Measurements from ENCODE around the gene KCNJ3. TPM values are rescaled to one million over a fixed set of nuclear protein-coding genes. Genes with fewer than 3 reads are reported as not detected.

KCNJ3 gene
- polyA plus RNA-seq, 3 donors: not detected

DNA sequence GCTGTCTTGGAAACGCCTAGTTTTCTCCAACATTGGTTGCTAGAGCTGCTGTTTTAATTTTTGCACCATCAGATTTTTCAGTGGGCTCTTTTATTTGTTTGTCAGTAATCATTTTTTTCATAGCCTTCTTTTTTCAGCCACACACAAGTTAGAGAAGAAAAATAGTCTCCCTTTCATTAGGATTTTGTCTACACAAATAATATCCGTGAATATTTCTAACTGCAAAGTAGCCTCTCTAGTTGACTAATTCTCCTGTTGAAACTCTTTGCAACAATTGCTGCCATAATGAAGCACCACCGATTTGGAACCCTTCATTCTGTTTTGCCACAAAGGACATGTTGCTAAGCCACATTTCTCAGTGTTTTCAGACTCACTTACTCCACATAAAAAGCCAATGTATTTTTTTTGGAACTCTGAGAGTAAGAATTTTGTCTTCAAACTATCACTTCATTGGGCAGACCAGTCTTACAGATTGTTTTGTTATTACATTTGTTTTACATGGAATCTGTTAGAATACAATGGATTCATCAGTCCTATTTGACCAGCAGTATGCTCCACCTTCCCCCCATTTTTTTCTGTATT lies 9.6 kb downstream of the KCNJ3 start:
- Mint-ChIP-seq H3K36me3 (no peaks in the 10 kb centered on the region), H3K9me3 (peaks cover 0 to 2% (median 0%) of the 10 kb centered on the region in 7 donors), H3K27me3 (ENCODE audit: low read depth in 3 of 3) (peaks cover 0 to 1% (median 0%) of the 10 kb centered on the region in 3 donors), H3K4me1 (no peaks in the 10 kb centered on the region), H3K27ac (no peak overlapping the region), H3K4me3 (no peak overlapping the region)
- WGBS (ENCODE audit: insufficient coverage): 85% methylated on average over 2 of the region's 3 CpGs
- H4K20me1 ChIP-seq (ENCODE audit: insufficient read depth, low read length): no peaks in the 10 kb centered on the region
- no peaks in the 10 kb centered on the region for H3K36me3 ChIP-seq (replicated peaks in 1 of 2; ENCODE audit: control insufficient read depth in 1 of 2, insufficient read depth in 2 of 2, low read length in 2 of 2)
- H3K4me3 ChIP-seq (replicated peaks in 1 of 3; ENCODE audit: low read depth in 2 of 3, low read length in 3 of 3): no peak overlapping the region
- H3K79me2 ChIP-seq (ENCODE audit: insufficient read depth, low read length): no peaks in the 10 kb centered on the region
- H3K4me2 ChIP-seq (replicated peaks; ENCODE audit: extremely low read depth, low read length, poor library complexity, severe bottlenecking): no peak overlapping the region
- no peak for DNase-seq
- TF ChIP-seq, protein P1, sequence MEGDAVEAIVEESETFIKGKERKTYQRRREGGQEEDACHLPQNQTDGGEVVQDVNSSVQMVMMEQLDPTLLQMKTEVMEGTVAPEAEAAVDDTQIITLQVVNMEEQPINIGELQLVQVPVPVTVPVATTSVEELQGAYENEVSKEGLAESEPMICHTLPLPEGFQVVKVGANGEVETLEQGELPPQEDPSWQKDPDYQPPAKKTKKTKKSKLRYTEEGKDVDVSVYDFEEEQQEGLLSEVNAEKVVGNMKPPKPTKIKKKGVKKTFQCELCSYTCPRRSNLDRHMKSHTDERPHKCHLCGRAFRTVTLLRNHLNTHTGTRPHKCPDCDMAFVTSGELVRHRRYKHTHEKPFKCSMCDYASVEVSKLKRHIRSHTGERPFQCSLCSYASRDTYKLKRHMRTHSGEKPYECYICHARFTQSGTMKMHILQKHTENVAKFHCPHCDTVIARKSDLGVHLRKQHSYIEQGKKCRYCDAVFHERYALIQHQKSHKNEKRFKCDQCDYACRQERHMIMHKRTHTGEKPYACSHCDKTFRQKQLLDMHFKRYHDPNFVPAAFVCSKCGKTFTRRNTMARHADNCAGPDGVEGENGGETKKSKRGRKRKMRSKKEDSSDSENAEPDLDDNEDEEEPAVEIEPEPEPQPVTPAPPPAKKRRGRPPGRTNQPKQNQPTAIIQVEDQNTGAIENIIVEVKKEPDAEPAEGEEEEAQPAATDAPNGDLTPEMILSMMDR (IDR thresholded peaks at IDR 0.05): no peak
- no peak overlapping the region for H3K9ac ChIP-seq (ENCODE audit: insufficient read depth, low read length, poor library complexity, severe bottlenecking)
- H3K27me3 ChIP-seq (ENCODE audit: control insufficient read depth in 2 of 2, insufficient read depth in 2 of 2, low read length in 2 of 2): no peaks in the 10 kb centered on the region
- no peaks in the 10 kb centered on the region for H3K4me1 ChIP-seq (ENCODE audit: control insufficient read depth in 1 of 2, insufficient read depth in 2 of 2, low read length in 2 of 2)
- H3K27ac ChIP-seq (ENCODE audit: low read depth in 1 of 2, low read length in 2 of 2): no peak overlapping the region
- no peak overlapping the region for H2AFZ ChIP-seq (ENCODE audit: insufficient read depth, low read depth, low read length, poor library complexity, severe bottlenecking)
- no peaks in the 10 kb centered on the region for H3K9me3 ChIP-seq (replicated peaks in 1 of 2; ENCODE audit: control insufficient read depth in 1 of 2, insufficient read depth in 1 of 2, low read length in 2 of 2)
- intact Hi-C loops (cut with micrococcal nuclease): no loop called here

DNA sequence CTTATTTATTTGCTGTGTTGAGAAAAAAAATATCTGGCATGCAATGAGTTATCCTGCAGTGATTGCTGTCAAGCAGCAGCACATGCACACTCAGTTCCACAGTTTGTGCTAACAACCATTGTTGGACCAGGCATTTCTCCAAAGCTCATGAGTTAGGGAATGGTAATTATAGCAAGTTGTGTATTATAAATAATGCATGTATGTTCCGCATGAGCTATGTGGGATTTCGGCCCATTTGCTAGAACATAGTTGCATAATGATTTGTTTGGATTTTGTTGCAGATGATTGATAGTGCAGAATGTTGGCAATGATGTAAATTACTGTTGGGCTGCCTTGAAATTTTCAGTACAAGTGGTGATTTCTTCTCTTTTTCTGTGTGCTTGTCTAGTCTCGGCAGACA lies 10.7 kb downstream of the KCNJ3 start:
- peaks cover 0 to 1% (median 0%) of the 10 kb centered on the region in 3 donors for H3K27me3 Mint-ChIP-seq (ENCODE audit: low read depth in 3 of 3)
- no peak overlapping the region for H3K27ac ChIP-seq (ENCODE audit: low read depth in 1 of 2, low read length in 2 of 2)
- WGBS (ENCODE audit: insufficient coverage): 96% methylated on average over 2 of the region's 3 CpGs
- no peak overlapping the region for H3K4me3 ChIP-seq (replicated peaks in 1 of 3; ENCODE audit: low read depth in 2 of 3, low read length in 3 of 3)
- H3K27me3 ChIP-seq (ENCODE audit: control insufficient read depth in 2 of 2, insufficient read depth in 2 of 2, low read length in 2 of 2): no peaks in the 10 kb centered on the region
- no peaks in the 10 kb centered on the region for H3K4me1 ChIP-seq (ENCODE audit: control insufficient read depth in 1 of 2, insufficient read depth in 2 of 2, low read length in 2 of 2)
- H3K9me3 Mint-ChIP-seq: peaks cover 0 to 2% (median 0%) of the 10 kb centered on the region in 7 donors
- TF ChIP-seq, protein P1 (IDR thresholded peaks at IDR 0.05): no peak
- intact Hi-C loops (cut with micrococcal nuclease): no loop called here
- no peaks in the 10 kb centered on the region for H4K20me1 ChIP-seq (ENCODE audit: insufficient read depth, low read length)
- no peak overlapping the region for H3K9ac ChIP-seq (ENCODE audit: insufficient read depth, low read length, poor library complexity, severe bottlenecking)
- H3K4me2 ChIP-seq (replicated peaks; ENCODE audit: extremely low read depth, low read length, poor library complexity, severe bottlenecking): no peak overlapping the region
- no peaks in the 10 kb centered on the region for H3K79me2 ChIP-seq (ENCODE audit: insufficient read depth, low read length)
- H3K4me3 Mint-ChIP-seq: no peak overlapping the region
- H3K27ac Mint-ChIP-seq: no peak overlapping the region
- H3K9me3 ChIP-seq (replicated peaks in 1 of 2; ENCODE audit: control insufficient read depth in 1 of 2, insufficient read depth in 1 of 2, low read length in 2 of 2): no peaks in the 10 kb centered on the region
- no peaks in the 10 kb centered on the region for H3K4me1 Mint-ChIP-seq
- no peak overlapping the region for H2AFZ ChIP-seq (ENCODE audit: insufficient read depth, low read depth, low read length, poor library complexity, severe bottlenecking)
- no peaks in the 10 kb centered on the region for H3K36me3 Mint-ChIP-seq
- no peak for DNase-seq
- H3K36me3 ChIP-seq (replicated peaks in 1 of 2; ENCODE audit: control insufficient read depth in 1 of 2, insufficient read depth in 2 of 2, low read length in 2 of 2): no peaks in the 10 kb centered on the region

Measured in CD14-positive monocyte (primary cell).